HCT116 (cell line): ENCODE results near the gene WNT2B. TPM values are rescaled to one million over a fixed set of nuclear protein-coding genes. Genes with fewer than 3 reads are reported as not detected.

Source experiments
- CBX3 ChIP-seq: IDR thresholded peaks from 2 replicates; pipeline ENCODE4 v1.6.1; 2012; ENCODE audit warnings: low read depth
- ELF1 ChIP-seq: IDR thresholded peaks from 2 replicates; pipeline ENCODE4 v1.6.1; 2012; ENCODE audit warnings: low read depth, borderline replicate concordance
- EZH2 ChIP-seq: fragments of 200-600 bp; sonication (generic); IDR thresholded peaks from 2 replicates; pipeline ENCODE4 v1.6.1; 2017; ENCODE audit warnings: antibody characterized with exemption, mixed run types
- POLR2A ChIP-seq: IDR thresholded peaks from 2 replicates; pipeline ENCODE4 v1.7.0; 2011; ENCODE audit warnings: borderline replicate concordance; ENCODE audit not compliant: insufficient read depth, insufficient read length; ENCODE audit errors: extremely low read depth
- SIN3A ChIP-seq: IDR thresholded peaks from 2 replicates; pipeline ENCODE4 v1.6.1; 2012; ENCODE audit warnings: low read depth
- SRF ChIP-seq: IDR thresholded peaks from 2 replicates; pipeline ENCODE4 v1.6.1; 2012; ENCODE audit warnings: low read depth
- TCF7L2 ChIP-seq: IDR thresholded peaks from 2 replicates; pipeline ENCODE4 v1.7.0; 2011; ENCODE audit warnings: borderline replicate concordance, inconsistent platforms; ENCODE audit not compliant: insufficient read depth, insufficient read length; ENCODE audit errors: extremely low read depth
- YY1 ChIP-seq: IDR thresholded peaks from 2 replicates; pipeline ENCODE4 v1.6.1; 2011; ENCODE audit warnings: low read length, low read depth, moderate library complexity, mild to moderate bottlenecking; ENCODE audit not compliant: insufficient replicate concordance; ENCODE audit errors: extremely low read depth
- total RNA-seq: library from RNA; stranded (reverse); gene quantifications from one replicate; pipeline ENCODE4 v1.2.1, GENCODE V29; 2021; ENCODE audit not compliant: unreplicated experiment
- TF ChIP-seq, protein P1 (sequence below): IDR thresholded peaks from 2 replicates; pipeline ENCODE4 v1.6.1; 2011; ENCODE audit warnings: mild to moderate bottlenecking, low read length, moderate library complexity; ENCODE audit not compliant: insufficient replicate concordance; ENCODE audit errors: extremely low read depth
- TF ChIP-seq, protein P2 (sequence below): IDR thresholded peaks from 2 replicates; pipeline ENCODE4 v1.6.1; 2012
- TF ChIP-seq, protein P3 (sequence below), 3 experiments: fragments of 200-600 bp in 1 of 3; sonication (generic) in 1 of 3; IDR thresholded peaks in 2 of 3; conservative IDR thresholded peaks in 1 of 3; 2 replicates each; pipeline ENCODE4 v1.5.1; 2012 to 2017; ENCODE audit warnings: low read depth in 2 of 3, low read length in 2 of 3, antibody characterized with exemption in 1 of 3, borderline replicate concordance in 1 of 3, control low read depth in 1 of 3, mild to moderate bottlenecking in 1 of 3, mixed read lengths in 1 of 3, mixed run types in 1 of 3, moderate library complexity in 1 of 3; ENCODE audit not compliant: insufficient read depth in 1 of 3
- TF ChIP-seq, protein P4 (sequence below): IDR thresholded peaks from 2 replicates; pipeline ENCODE4 v1.6.1; 2012

Gene WNT2B
- total RNA-seq, 1 experiment from 2014 or later, result 1.5 TPM

DNA sequence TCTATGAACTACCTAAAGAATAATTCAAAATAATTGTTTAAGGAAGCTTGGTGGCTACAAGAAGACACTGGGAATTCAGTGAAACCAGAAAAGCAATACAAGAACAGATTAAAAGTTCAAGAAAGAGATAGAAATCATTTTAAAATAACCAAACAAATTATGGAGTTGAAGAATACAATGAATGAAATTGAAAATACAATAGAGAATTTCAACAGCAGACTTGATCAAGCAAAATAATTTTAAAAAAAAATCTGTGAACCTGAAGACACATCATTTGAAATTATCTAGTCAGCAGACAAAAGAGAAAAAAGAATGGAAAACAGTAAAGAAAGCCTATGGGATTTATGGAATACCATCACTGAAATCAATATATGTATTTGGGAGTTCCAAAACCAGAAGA, 31.2 kb upstream of the WNT2B start (continued):
- TF ChIP-seq, protein P1, sequence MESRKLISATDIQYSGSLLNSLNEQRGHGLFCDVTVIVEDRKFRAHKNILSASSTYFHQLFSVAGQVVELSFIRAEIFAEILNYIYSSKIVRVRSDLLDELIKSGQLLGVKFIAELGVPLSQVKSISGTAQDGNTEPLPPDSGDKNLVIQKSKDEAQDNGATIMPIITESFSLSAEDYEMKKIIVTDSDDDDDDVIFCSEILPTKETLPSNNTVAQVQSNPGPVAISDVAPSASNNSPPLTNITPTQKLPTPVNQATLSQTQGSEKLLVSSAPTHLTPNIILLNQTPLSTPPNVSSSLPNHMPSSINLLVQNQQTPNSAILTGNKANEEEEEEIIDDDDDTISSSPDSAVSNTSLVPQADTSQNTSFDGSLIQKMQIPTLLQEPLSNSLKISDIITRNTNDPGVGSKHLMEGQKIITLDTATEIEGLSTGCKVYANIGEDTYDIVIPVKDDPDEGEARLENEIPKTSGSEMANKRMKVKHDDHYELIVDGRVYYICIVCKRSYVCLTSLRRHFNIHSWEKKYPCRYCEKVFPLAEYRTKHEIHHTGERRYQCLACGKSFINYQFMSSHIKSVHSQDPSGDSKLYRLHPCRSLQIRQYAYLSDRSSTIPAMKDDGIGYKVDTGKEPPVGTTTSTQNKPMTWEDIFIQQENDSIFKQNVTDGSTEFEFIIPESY, result no peak
- TF ChIP-seq, protein P2, sequence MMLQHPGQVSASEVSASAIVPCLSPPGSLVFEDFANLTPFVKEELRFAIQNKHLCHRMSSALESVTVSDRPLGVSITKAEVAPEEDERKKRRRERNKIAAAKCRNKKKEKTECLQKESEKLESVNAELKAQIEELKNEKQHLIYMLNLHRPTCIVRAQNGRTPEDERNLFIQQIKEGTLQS, result no peak
- TF ChIP-seq YY1 (no peak), CBX3 (no peak), EZH2 (no peak), SRF (no peak), SIN3A (no peak), TCF7L2 (no peak), POLR2A (no peak), ELF1 (no peak)
- TF ChIP-seq, protein P3, sequence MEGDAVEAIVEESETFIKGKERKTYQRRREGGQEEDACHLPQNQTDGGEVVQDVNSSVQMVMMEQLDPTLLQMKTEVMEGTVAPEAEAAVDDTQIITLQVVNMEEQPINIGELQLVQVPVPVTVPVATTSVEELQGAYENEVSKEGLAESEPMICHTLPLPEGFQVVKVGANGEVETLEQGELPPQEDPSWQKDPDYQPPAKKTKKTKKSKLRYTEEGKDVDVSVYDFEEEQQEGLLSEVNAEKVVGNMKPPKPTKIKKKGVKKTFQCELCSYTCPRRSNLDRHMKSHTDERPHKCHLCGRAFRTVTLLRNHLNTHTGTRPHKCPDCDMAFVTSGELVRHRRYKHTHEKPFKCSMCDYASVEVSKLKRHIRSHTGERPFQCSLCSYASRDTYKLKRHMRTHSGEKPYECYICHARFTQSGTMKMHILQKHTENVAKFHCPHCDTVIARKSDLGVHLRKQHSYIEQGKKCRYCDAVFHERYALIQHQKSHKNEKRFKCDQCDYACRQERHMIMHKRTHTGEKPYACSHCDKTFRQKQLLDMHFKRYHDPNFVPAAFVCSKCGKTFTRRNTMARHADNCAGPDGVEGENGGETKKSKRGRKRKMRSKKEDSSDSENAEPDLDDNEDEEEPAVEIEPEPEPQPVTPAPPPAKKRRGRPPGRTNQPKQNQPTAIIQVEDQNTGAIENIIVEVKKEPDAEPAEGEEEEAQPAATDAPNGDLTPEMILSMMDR (IDR thresholded peaks at IDR 0.05 in 2 of 3, conservative IDR thresholded peaks at IDR 0.05 in 1 of 3; ENCODE audit: borderline replicate concordance in 1 of 3, insufficient read depth in 1 of 3, low read depth in 2 of 3, low read length in 2 of 3), result no peak
- TF ChIP-seq, protein P4, sequence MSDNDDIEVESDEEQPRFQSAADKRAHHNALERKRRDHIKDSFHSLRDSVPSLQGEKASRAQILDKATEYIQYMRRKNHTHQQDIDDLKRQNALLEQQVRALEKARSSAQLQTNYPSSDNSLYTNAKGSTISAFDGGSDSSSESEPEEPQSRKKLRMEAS, result no peak
